ENCODE results near the gene FAM118B.

The FAM118B gene

GRCh38 chr11:126262216-126262615 lies 50.6 kb downstream of the FAM118B start:
- peaks cover 53% of the 10 kb centered on the region for H3K36me3 Mint-ChIP-seq (ENCODE audit: low read depth)
- no peak overlapping the region for H3K4me3 Mint-ChIP-seq
- peaks cover 10% of the 10 kb centered on the region for H3K4me1 Mint-ChIP-seq (ENCODE audit: low read depth)
- H3K9me3 Mint-ChIP-seq = no peaks in the 10 kb centered on the region
- H3K27me3 Mint-ChIP-seq (ENCODE audit: low read depth) = no peaks in the 10 kb centered on the region
- H3K27ac Mint-ChIP-seq = no peak overlapping the region

- H3K27me3 Mint-ChIP-seq (ENCODE audit: low read depth) = no peaks in the 10 kb centered on the region
- peaks cover 18% of the 10 kb centered on the region for H3K4me1 Mint-ChIP-seq (ENCODE audit: low read depth)
- H3K9me3 Mint-ChIP-seq = no peaks in the 10 kb centered on the region
- peaks cover 61% of the 10 kb centered on the region for H3K36me3 Mint-ChIP-seq (ENCODE audit: low read depth)
- no peak overlapping the region for H3K4me3 Mint-ChIP-seq
- no peak overlapping the region for H3K27ac Mint-ChIP-seq
These were observed 51.9 kb downstream of the FAM118B start for GRCh38 chr11:126263489-126263888.

GRCh38 chr11:126265811-126266210 lies 54.2 kb downstream of the FAM118B start:
- H3K27me3 Mint-ChIP-seq (ENCODE audit: low read depth) = no peaks in the 10 kb centered on the region
- peaks cover 60% of the 10 kb centered on the region for H3K36me3 Mint-ChIP-seq (ENCODE audit: low read depth)
- peaks cover 27% of the 10 kb centered on the region for H3K4me1 Mint-ChIP-seq (ENCODE audit: low read depth)
- no peaks in the 10 kb centered on the region for H3K9me3 Mint-ChIP-seq
- H3K4me3 Mint-ChIP-seq = no peak overlapping the region
- no peak overlapping the region for H3K27ac Mint-ChIP-seq

GRCh38 chr11:126267650-126268049 lies 56.1 kb downstream of the FAM118B start:
- no peaks in the 10 kb centered on the region for H3K9me3 Mint-ChIP-seq
- H3K27me3 Mint-ChIP-seq (ENCODE audit: low read depth) = no peaks in the 10 kb centered on the region
- H3K27ac Mint-ChIP-seq = peak overlapping the region; percentile 98
- H3K4me3 Mint-ChIP-seq = peak overlapping the region; percentile 98
- H3K4me1 Mint-ChIP-seq (ENCODE audit: low read depth) = peaks cover 29% of the 10 kb centered on the region
- H3K36me3 Mint-ChIP-seq (ENCODE audit: low read depth) = peaks cover 58% of the 10 kb centered on the region

- Mint-ChIP-seq H3K36me3 (ENCODE audit: low read depth) (peaks cover 51% of the 10 kb centered on the region), H3K27me3 (ENCODE audit: low read depth) (no peaks in the 10 kb centered on the region), H3K9me3 (no peaks in the 10 kb centered on the region), H3K27ac (peak overlapping the region; percentile 98), H3K4me1 (ENCODE audit: low read depth) (peaks cover 29% of the 10 kb centered on the region), H3K4me3 (peak overlapping the region; percentile 98)
These were observed 56.8 kb downstream of the FAM118B start for GRCh38 chr11:126268361-126268707.

- Mint-ChIP-seq H3K9me3 (no peaks in the 10 kb centered on the region), H3K4me1 (ENCODE audit: low read depth) (peaks cover 29% of the 10 kb centered on the region), H3K27me3 (ENCODE audit: low read depth) (no peaks in the 10 kb centered on the region), H3K27ac (peak within 1 kb of the TSS; percentile 98), H3K4me3 (peak within 1 kb of the TSS; percentile 98), H3K36me3 (ENCODE audit: low read depth) (peaks cover 47% of the 10 kb centered on the region)
These were observed 57.4 kb downstream of the FAM118B start, which contains the start of the genes FOXRED1 and SRPRA for GRCh38 chr11:126268708-126269579. Gene FOXRED1 (plus strand): TSS chr11:126269154. CDS start chr11:126269207, 53 bp downstream. Gene SRPRA (minus strand): TSS chr11:126268895. CDS start chr11:126268804, 91 bp downstream.

- peaks cover 29% of the 10 kb centered on the region for H3K36me3 Mint-ChIP-seq (ENCODE audit: low read depth)
- H3K27me3 Mint-ChIP-seq (ENCODE audit: low read depth) = no peaks in the 10 kb centered on the region
- H3K27ac Mint-ChIP-seq = no peak overlapping the region
- H3K4me1 Mint-ChIP-seq (ENCODE audit: low read depth) = peaks cover 18% of the 10 kb centered on the region
- no peaks in the 10 kb centered on the region for H3K9me3 Mint-ChIP-seq
- no peak overlapping the region for H3K4me3 Mint-ChIP-seq
These were observed 65.7 kb downstream of the FAM118B start for GRCh38 chr11:126277322-126277721.

DNA sequence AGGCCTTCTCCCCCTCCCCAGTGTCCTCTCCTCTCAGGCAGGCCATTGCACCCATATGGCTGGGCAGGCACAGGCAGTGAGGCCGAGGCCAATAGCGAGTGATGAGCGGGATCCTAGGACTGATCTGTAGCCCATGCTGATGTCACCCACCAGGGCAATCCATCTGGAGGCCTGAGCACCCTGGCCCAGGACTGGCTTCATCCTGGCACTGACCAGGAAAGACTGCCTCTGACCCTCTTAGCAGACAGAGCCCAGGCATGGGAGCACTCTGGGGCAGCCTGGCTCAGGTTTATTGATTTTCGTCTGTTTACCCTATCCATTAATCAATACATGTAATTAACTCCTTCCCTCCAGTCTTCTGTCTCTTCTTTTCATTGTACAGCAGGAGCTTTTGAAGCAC lies 66.2 kb downstream of the FAM118B start:
- H3K4me3 Mint-ChIP-seq = no peak overlapping the region
- H3K27ac Mint-ChIP-seq = peak overlapping the region; percentile 41
- H3K9me3 Mint-ChIP-seq = no peaks in the 10 kb centered on the region
- H3K27me3 Mint-ChIP-seq (ENCODE audit: low read depth) = no peaks in the 10 kb centered on the region
- H3K4me1 Mint-ChIP-seq (ENCODE audit: low read depth) = peaks cover 21% of the 10 kb centered on the region
- peaks cover 27% of the 10 kb centered on the region for H3K36me3 Mint-ChIP-seq (ENCODE audit: low read depth)

GRCh38 chr11:126279191-126279590 lies 67.6 kb downstream of the FAM118B start:
- Mint-ChIP-seq H3K4me3 (peak overlapping the region; percentile 26), H3K9me3 (no peaks in the 10 kb centered on the region), H3K36me3 (ENCODE audit: low read depth) (peaks cover 26% of the 10 kb centered on the region), H3K27ac (no peak overlapping the region), H3K27me3 (ENCODE audit: low read depth) (no peaks in the 10 kb centered on the region), H3K4me1 (ENCODE audit: low read depth) (peaks cover 27% of the 10 kb centered on the region)

DNA sequence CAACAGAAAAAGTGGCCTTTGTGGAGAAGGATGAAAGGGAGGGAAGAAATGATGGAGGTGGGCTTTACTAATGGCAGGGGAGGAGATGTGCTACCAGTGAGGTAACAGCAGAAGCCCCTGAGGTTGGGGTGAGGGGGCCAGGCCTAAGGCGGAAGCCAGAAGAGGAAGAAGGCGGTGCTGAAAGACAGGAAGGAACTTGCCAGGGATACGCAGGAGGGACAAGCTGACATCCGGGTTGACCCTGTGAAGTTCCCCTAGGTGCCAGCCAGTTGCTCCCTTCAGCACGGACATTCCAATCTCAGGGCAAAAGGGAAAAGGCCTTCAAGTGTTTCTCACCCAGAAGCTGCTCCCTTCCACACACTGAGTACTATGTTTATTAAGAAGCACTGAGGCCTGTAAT lies 69.0 kb downstream of the FAM118B start:
- H3K27ac Mint-ChIP-seq = peak overlapping the region; percentile 49
- H3K4me3 Mint-ChIP-seq = no peak overlapping the region
- H3K9me3 Mint-ChIP-seq = no peaks in the 10 kb centered on the region

GRCh38 chr11:126281245-126281644 lies 69.7 kb downstream of the FAM118B start:
- H3K27me3 Mint-ChIP-seq (ENCODE audit: low read depth) = no peaks in the 10 kb centered on the region
- H3K9me3 Mint-ChIP-seq = no peaks in the 10 kb centered on the region
- peaks cover 17% of the 10 kb centered on the region for H3K36me3 Mint-ChIP-seq (ENCODE audit: low read depth)
- H3K4me1 Mint-ChIP-seq (ENCODE audit: low read depth) = peaks cover 32% of the 10 kb centered on the region
- peak overlapping the region; percentile 78 for H3K27ac Mint-ChIP-seq
- H3K4me3 Mint-ChIP-seq = peak overlapping the region; percentile 88

More for the DNA sequence above, 69.0 kb downstream of the FAM118B start:
- Mint-ChIP-seq H3K36me3 (ENCODE audit: low read depth) (peaks cover 22% of the 10 kb centered on the region), H3K4me1 (ENCODE audit: low read depth) (peaks cover 34% of the 10 kb centered on the region), H3K27me3 (ENCODE audit: low read depth) (no peaks in the 10 kb centered on the region)

- Mint-ChIP-seq H3K27ac (peak overlapping the region; percentile 78), H3K36me3 (ENCODE audit: low read depth) (peaks cover 18% of the 10 kb centered on the region), H3K4me1 (ENCODE audit: low read depth) (peaks cover 32% of the 10 kb centered on the region), H3K4me3 (peak overlapping the region; percentile 88), H3K9me3 (no peaks in the 10 kb centered on the region), H3K27me3 (ENCODE audit: low read depth) (no peaks in the 10 kb centered on the region)
These were observed 70.1 kb downstream of the FAM118B start for GRCh38 chr11:126281666-126282175.

DNA sequence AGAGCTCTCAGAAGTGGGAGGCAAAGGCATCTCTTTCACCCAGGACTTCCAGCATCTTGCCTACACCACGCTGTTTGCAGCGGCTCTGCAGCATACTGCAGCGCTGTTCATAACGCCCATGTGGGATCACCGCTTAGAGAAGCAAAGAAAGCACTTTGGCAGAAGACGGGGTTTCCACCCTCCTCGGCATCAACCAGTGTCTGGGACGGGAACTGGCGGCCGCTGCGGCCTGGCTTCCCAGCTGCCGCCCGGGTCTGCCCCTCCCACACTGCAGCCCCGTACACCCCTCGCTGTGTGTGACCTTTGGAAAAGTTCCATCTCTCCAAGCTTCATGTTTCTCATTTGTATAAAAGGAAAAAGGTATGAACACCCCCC lies 70.8 kb downstream of the FAM118B start:
- H3K4me1 Mint-ChIP-seq (ENCODE audit: low read depth) = peaks cover 32% of the 10 kb centered on the region
- H3K27ac Mint-ChIP-seq = peak overlapping the region; percentile 88
- peaks cover 21% of the 10 kb centered on the region for H3K36me3 Mint-ChIP-seq (ENCODE audit: low read depth)
- H3K27me3 Mint-ChIP-seq (ENCODE audit: low read depth) = no peaks in the 10 kb centered on the region
- no peaks in the 10 kb centered on the region for H3K9me3 Mint-ChIP-seq
- peak overlapping the region; percentile 88 for H3K4me3 Mint-ChIP-seq

GRCh38 chr11:126282736-126283591 lies 71.4 kb downstream of the FAM118B start, which contains the start of gene TIRAP:
Gene TIRAP (plus strand): TSS chr11:126283093. CDS start chr11:126290895, 7,802 bp downstream.
- H3K27me3 Mint-ChIP-seq (ENCODE audit: low read depth) = no peaks in the 10 kb centered on the region
- H3K36me3 Mint-ChIP-seq (ENCODE audit: low read depth) = peaks cover 16% of the 10 kb centered on the region
- H3K4me1 Mint-ChIP-seq (ENCODE audit: low read depth) = peaks cover 31% of the 10 kb centered on the region
- peak within 1 kb of the TSS; percentile 91 for H3K27ac Mint-ChIP-seq
- no peaks in the 10 kb centered on the region for H3K9me3 Mint-ChIP-seq
- H3K4me3 Mint-ChIP-seq = peak within 1 kb of the TSS; percentile 98
